ENCODE data around the gene GHRH. TPM values are rescaled to one million over a fixed set of nuclear protein-coding genes. Genes with fewer than 3 reads are reported as not detected.

Gene GHRH
- total and polyA plus RNA-seq, 2 of the 4 experiments (the other 2 are of a cell fraction), result not detected

- Histone ChIP-seq H3K9me1 (ENCODE audit: insufficient read depth, low read length) (no peaks in the 10 kb centered on the region), H3K79me1 (ENCODE audit: low read depth in 1 of 2, low read length in 2 of 2) (no peaks in the 10 kb centered on the region), H3K9ac (ENCODE audit: low read depth, low read length) (no peak overlapping the region), H3K27ac (ENCODE audit: insufficient read depth, low read length) (no peak overlapping the region), H3K4me2 (ENCODE audit: low read depth, low read length) (no peak overlapping the region), H2AK5ac (ENCODE audit: low read depth, low read length) (no peak overlapping the region), H3K27me3 (ENCODE audit: control insufficient read depth, insufficient read depth, low read length) (peaks cover 12% of the 10 kb centered on the region), H4K8ac (ENCODE audit: low read depth in 2 of 2, low read length in 2 of 2) (no peak overlapping the region), H3K18ac (ENCODE audit: low read depth, low read length) (no peak overlapping the region), H2BK5ac (ENCODE audit: low read depth, low read length, poor library complexity, severe bottlenecking) (no peak overlapping the region), H2BK15ac (ENCODE audit: low read depth, low read length) (no peak overlapping the region), H3K4me3 (ENCODE audit: insufficient read depth, low read depth, low read length) (no peak overlapping the region), H2AFZ (replicated peaks; ENCODE audit: low read length, poor library complexity) (no peak overlapping the region), H3K14ac (replicated peaks; ENCODE audit: low read depth, low read length) (no peak overlapping the region), H4K91ac (ENCODE audit: insufficient read depth, low read depth, low read length) (no peak overlapping the region), H3K56ac (ENCODE audit: extremely low read depth, insufficient read depth, low read length) (no peak overlapping the region), H3K4ac (ENCODE audit: low read depth, low read length) (no peak overlapping the region), H4K20me1 (ENCODE audit: insufficient read depth, low read length) (no peaks in the 10 kb centered on the region), H3K23ac (ENCODE audit: low read depth, low read length) (no peak overlapping the region), H4K5ac (ENCODE audit: low read depth, low read length) (no peak overlapping the region), H2AK9ac (replicated peaks; ENCODE audit: low read depth, low read length, poor library complexity) (no peak overlapping the region), H2BK120ac (ENCODE audit: low read depth, low read length) (no peak overlapping the region), H3K9me3 (ENCODE audit: control insufficient read depth, insufficient read depth, low read length) (no peaks in the 10 kb centered on the region), H3K36me3 (ENCODE audit: control insufficient read depth, insufficient read depth, low read length) (no peaks in the 10 kb centered on the region), H2BK20ac (ENCODE audit: low read depth, low read length) (no peak overlapping the region), H3K4me1 (ENCODE audit: control insufficient read depth, insufficient read depth, low read length) (no peaks in the 10 kb centered on the region; the same call in 1 of the 2 replicates)
- ChIA-PET CTCF (no interaction called here), POLR2A (ENCODE audit: unreplicated experiment) (no interaction called here)
- DNase-seq (no peak), ATAC-seq (ENCODE audit: low read depth) (no peak)
- TF ChIP-seq POLR2A (IDR thresholded peaks at IDR 0.05; ENCODE audit: low read depth, low read length) (no peak), RFX5 (IDR thresholded peaks at IDR 0.05; ENCODE audit: low read depth, low read length) (no peak), NFE2L2 (IDR thresholded peaks at IDR 0.05; ENCODE audit: low read depth, low read length) (no peak), CEBPB (IDR thresholded peaks at IDR 0.05; ENCODE audit: low read depth, low read length) (no peak), BHLHE40 (IDR thresholded peaks at IDR 0.05; ENCODE audit: low read depth, low read length) (no peak), MXI1 (IDR thresholded peaks at IDR 0.05; ENCODE audit: borderline replicate concordance, low read depth, low read length) (no peak), RCOR1 (IDR thresholded peaks at IDR 0.05; ENCODE audit: insufficient replicate concordance, low read length) (no peak), MAZ (IDR thresholded peaks at IDR 0.05; ENCODE audit: borderline replicate concordance, low read depth, low read length) (no peak), FOS (IDR thresholded peaks at IDR 0.05; ENCODE audit: low read depth, low read length) (no peak), RAD21 (IDR thresholded peaks at IDR 0.05; ENCODE audit: low read length) (no peak), ELK1 (IDR thresholded peaks at IDR 0.05; ENCODE audit: borderline replicate concordance, low read depth, low read length) (no peak), MAFK (IDR thresholded peaks at IDR 0.05; ENCODE audit: low read depth, low read length) (no peak), CHD1 (IDR thresholded peaks at IDR 0.05; ENCODE audit: low read depth, low read length) (no peak), SMC3 (IDR thresholded peaks at IDR 0.05; ENCODE audit: low read depth, low read length) (no peak)
- TF ChIP-seq, protein P1, sequence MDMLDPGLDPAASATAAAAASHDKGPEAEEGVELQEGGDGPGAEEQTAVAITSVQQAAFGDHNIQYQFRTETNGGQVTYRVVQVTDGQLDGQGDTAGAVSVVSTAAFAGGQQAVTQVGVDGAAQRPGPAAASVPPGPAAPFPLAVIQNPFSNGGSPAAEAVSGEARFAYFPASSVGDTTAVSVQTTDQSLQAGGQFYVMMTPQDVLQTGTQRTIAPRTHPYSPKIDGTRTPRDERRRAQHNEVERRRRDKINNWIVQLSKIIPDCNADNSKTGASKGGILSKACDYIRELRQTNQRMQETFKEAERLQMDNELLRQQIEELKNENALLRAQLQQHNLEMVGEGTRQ (IDR thresholded peaks at IDR 0.05; ENCODE audit: low read depth, low read length), result no peak
- TF ChIP-seq, protein P2, sequence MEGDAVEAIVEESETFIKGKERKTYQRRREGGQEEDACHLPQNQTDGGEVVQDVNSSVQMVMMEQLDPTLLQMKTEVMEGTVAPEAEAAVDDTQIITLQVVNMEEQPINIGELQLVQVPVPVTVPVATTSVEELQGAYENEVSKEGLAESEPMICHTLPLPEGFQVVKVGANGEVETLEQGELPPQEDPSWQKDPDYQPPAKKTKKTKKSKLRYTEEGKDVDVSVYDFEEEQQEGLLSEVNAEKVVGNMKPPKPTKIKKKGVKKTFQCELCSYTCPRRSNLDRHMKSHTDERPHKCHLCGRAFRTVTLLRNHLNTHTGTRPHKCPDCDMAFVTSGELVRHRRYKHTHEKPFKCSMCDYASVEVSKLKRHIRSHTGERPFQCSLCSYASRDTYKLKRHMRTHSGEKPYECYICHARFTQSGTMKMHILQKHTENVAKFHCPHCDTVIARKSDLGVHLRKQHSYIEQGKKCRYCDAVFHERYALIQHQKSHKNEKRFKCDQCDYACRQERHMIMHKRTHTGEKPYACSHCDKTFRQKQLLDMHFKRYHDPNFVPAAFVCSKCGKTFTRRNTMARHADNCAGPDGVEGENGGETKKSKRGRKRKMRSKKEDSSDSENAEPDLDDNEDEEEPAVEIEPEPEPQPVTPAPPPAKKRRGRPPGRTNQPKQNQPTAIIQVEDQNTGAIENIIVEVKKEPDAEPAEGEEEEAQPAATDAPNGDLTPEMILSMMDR (conservative IDR thresholded peaks at IDR 0.05; ENCODE audit: low read depth, low read length), result no peak
- in situ Hi-C loops (cut with MboI; ENCODE audit: low sequenced_read_pairs), result loop anchor here (25.0 kb wide), 1 partner anchor 1120 kb away; no protein-coding TSS in a partner anchor
- intact Hi-C loops (cut with micrococcal nuclease), result no loop called here
- dilution Hi-C loops (cut with HindIII; ENCODE audit: low sequenced_read_pairs, unreplicated experiment), result no loop called here
- no TSS peak for BruUV-seq (replicated peaks)
- WGBS, 2 experiments (ENCODE audit: extremely low coverage in 2 of 2, insufficient read length in 1 of 2), result 81% methylated on average over 4 of the region's 9 CpGs; no CpG with 5 or more reads in 1 of the 2 experiments
These were observed 5.5 kb upstream of the GHRH start for GRCh38 chr20:37266940-37267666.

Data from IMR-90 (cell line).